ENCODE measurements around the gene GRB10. TPM values are rescaled to one million over a fixed set of nuclear protein-coding genes. Genes with fewer than 3 reads are reported as not detected.

Gene GRB10
- polyA plus RNA-seq, 1 donor from 2014 or later = 78.4 TPM

- no peaks in the 10 kb centered on the region for H4K20me1 ChIP-seq (ENCODE audit: insufficient read depth)
- no peak for TF ChIP-seq MXI1 (conservative IDR thresholded peaks at IDR 0.05; ENCODE audit: poor library complexity, severe bottlenecking)
- H3K36me3 ChIP-seq (ENCODE audit: insufficient read depth, low read length) = no peaks in the 10 kb centered on the region
These were observed 21.0 kb upstream of the GRB10 start for GRCh38 chr7:50803359-50804337.

GRCh38 chr7:50801907-50802306 lies 19.2 kb upstream of the GRB10 start:
- Histone ChIP-seq H3K4me3 (ENCODE audit: low read length) (no peak overlapping the region), H4K20me1 (ENCODE audit: insufficient read depth) (no peaks in the 10 kb centered on the region), H3K79me2 (replicated peaks; ENCODE audit: insufficient read depth, low read length) (no peaks in the 10 kb centered on the region), H3K36me3 (ENCODE audit: insufficient read depth, low read length) (no peaks in the 10 kb centered on the region), H3K9ac (ENCODE audit: low read length) (no peak overlapping the region), H3K27me3 (ENCODE audit: insufficient read depth, low read depth, low read length) (no peaks in the 10 kb centered on the region), H3K4me2 (ENCODE audit: low read length) (no peak overlapping the region), H3K9me3 (ENCODE audit: low read length) (no peaks in the 10 kb centered on the region), H2AFZ (ENCODE audit: low read depth, low read length) (no peak overlapping the region), H3K27ac (ENCODE audit: low read length) (no peak overlapping the region), H3F3A (ENCODE audit: insufficient read depth, low read length, poor library complexity, severe bottlenecking) (no peaks in the 10 kb centered on the region), H3K9me2 (ENCODE audit: insufficient read depth, low read length) (no peaks in the 10 kb centered on the region)
- no peak for TF ChIP-seq CTCF (IDR thresholded peaks at IDR 0.05; ENCODE audit: poor library complexity, severe bottlenecking)
- no peak for TF ChIP-seq RAD21 (conservative IDR thresholded peaks at IDR 0.05)
- no peak for TF ChIP-seq TAF1 (IDR thresholded peaks at IDR 0.05; ENCODE audit: low read depth)
- no peak for TF ChIP-seq EP300 (conservative IDR thresholded peaks at IDR 0.05; ENCODE audit: poor library complexity, severe bottlenecking)
- TF ChIP-seq EZH2 (IDR thresholded peaks at IDR 0.05; ENCODE audit: borderline replicate concordance, insufficient read depth, low read length, poor library complexity, severe bottlenecking) = no peak
- no peak for TF ChIP-seq REST (IDR thresholded peaks at IDR 0.05; ENCODE audit: borderline replicate concordance)
- no peak for TF ChIP-seq POLR2AphosphoS5 (IDR thresholded peaks at IDR 0.05)
- TF ChIP-seq SMC3 (conservative IDR thresholded peaks at IDR 0.05; ENCODE audit: poor library complexity) = no peak
- TF ChIP-seq MXI1 (conservative IDR thresholded peaks at IDR 0.05; ENCODE audit: poor library complexity, severe bottlenecking) = no peak

More at GRCh38 chr7:50803359-50804337, 21.0 kb upstream of the GRB10 start:
- Histone ChIP-seq H3K9me2 (ENCODE audit: insufficient read depth, low read length) (no peaks in the 10 kb centered on the region), H3K79me2 (replicated peaks; ENCODE audit: insufficient read depth, low read length) (no peaks in the 10 kb centered on the region), H3K4me3 (ENCODE audit: low read length) (no peak overlapping the region), H3K27me3 (ENCODE audit: insufficient read depth, low read depth, low read length) (no peaks in the 10 kb centered on the region), H3K9ac (ENCODE audit: low read length) (no peak overlapping the region), H3K9me3 (ENCODE audit: low read length) (no peaks in the 10 kb centered on the region), H3K4me2 (ENCODE audit: low read length) (no peak overlapping the region), H3F3A (ENCODE audit: insufficient read depth, low read length, poor library complexity, severe bottlenecking) (no peaks in the 10 kb centered on the region), H3K27ac (ENCODE audit: low read length) (no peak overlapping the region), H2AFZ (ENCODE audit: low read depth, low read length) (no peak overlapping the region)
